NCI-H2081 (cell line): Measurements from ENCODE around the gene PLOD2.
A peak's percentile ranks its signal among the peaks of the same experiment; 100 is the strongest.

Experiments used
- DNase-seq, 2 experiments: peaks; one replicate each; lab custom pipeline; 2025; lab: John Stamatoyannopoulos, UW

PLOD2 gene

GRCh38 chr3:146166415-146166821, 5.4 kb upstream of the PLOD2 start:
- no peak for DNase-seq

- no peak for DNase-seq
Observed at GRCh38 chr3:146165877-146166276, 4.9 kb upstream of the PLOD2 start.

GRCh38 chr3:146164971-146165769, 4.2 kb upstream of the PLOD2 start:
- DNase-seq = no peak

DNA sequence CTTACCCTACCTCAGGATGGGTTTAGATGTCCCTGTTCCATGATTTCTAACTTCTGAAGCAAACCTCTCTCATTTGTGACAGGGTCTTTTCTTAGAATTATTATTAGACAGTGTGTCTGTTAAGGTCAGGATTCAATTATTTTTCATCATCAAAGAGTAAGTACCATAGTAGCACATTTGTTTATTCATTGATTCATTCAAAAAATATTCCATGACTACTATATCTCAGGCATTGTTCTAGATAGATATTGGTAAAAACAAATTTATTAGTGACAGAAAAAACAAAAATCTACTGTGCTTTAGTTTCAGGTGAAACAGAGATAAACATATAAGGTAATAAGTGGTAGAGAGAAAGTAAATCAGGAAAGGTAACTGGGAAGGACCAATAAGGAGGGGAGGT, 3.5 kb upstream of the PLOD2 start:
- no peak for DNase-seq

- no peak for DNase-seq
Observed at GRCh38 chr3:146164071-146164470, 3.1 kb upstream of the PLOD2 start.

GRCh38 chr3:146163584-146163983, 2.6 kb upstream of the PLOD2 start:
- DNase-seq = no peak

- DNase-seq = no peak
Observed at GRCh38 chr3:146162561-146162960, 1.6 kb upstream of the PLOD2 start.

GRCh38 chr3:146161663-146162002, 649 bp upstream of the PLOD2 start:
- peak; percentile 25 to 60 for DNase-seq

GRCh38 chr3:146160321-146160963, 542 bp downstream of the PLOD2 start:
- DNase-seq = peak; percentile 86 to 92

- no peak for DNase-seq
Observed at GRCh38 chr3:146159616-146160320, 1.2 kb downstream of the PLOD2 start.

DNA sequence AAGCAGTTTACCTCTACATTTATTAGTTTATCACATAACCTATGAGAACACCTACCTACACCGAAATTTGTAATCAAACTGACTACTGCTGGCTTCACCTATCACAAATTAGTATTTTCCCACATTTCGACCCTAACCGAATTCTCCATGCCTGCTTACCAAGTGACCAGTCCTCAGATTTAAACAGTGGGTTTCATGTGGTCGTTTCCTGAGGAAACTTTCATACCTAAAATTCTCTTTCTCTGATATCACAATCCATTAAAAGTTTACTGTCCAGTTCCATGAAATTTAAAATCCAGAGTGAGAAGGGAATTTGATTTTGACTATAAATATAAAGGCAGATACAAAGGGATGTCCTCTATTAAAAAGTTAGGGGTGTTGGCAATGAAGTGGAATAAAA, 1.9 kb downstream of the PLOD2 start:
- DNase-seq = no peak

DNA sequence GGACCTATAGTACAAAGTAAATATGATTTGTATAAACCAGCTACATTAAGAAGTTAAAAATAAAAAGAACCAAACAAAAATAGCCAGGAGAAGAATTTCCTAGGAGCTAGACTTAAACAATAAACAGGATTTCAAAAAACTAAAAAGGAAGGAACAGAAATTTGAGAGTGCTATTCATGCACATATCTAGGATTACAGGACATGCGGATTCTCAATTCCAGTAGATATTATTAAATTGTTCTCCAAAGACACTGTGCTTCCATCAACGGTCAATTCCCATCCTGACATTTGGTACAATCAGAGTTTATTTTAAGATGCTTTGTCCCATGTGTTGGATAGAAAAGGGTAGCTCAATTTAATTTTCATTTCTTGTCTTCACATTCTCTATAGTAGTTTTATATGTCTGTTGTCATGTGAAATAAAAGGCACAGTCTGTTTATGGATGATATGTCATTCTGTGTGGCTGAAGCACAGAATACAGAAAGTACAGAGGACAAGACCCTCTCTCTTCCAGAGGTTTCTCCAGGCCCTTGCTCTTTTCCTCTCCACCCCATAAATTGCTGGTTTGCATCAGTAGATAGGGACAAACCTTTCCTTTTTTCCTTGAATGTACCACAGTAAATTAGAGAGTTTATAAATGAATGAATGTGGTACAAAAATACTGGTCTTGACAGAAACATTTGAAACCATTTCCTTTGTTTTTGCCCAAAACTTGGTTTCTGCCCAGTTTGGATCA, 3.5 kb downstream of the PLOD2 start:
- DNase-seq = no peak

- no peak for DNase-seq
Observed at GRCh38 chr3:146156666-146157314, 4.2 kb downstream of the PLOD2 start.

- peak in 1 of 2 experiments; percentile 71 for DNase-seq
Observed at GRCh38 chr3:146156095-146156494, 4.9 kb downstream of the PLOD2 start.

DNA sequence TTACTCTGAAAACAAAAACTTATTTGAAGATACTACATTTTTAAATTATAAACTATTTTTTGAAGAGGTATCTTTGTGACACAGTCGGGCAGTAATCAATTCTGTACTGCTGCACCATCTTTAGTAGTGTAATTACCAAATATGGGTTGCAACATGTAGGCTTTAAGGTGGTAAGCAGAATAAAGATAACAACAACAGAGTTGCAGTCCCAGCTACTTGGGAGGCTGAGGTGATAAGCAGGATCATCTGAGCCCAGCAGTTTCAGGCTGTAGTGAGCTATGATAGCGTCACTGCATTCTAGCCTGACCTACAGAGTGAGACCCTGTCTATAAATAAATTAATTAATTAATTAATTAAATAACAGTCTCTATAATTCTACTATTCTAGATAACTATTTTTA, 6.0 kb downstream of the PLOD2 start:
- DNase-seq = no peak

DNA sequence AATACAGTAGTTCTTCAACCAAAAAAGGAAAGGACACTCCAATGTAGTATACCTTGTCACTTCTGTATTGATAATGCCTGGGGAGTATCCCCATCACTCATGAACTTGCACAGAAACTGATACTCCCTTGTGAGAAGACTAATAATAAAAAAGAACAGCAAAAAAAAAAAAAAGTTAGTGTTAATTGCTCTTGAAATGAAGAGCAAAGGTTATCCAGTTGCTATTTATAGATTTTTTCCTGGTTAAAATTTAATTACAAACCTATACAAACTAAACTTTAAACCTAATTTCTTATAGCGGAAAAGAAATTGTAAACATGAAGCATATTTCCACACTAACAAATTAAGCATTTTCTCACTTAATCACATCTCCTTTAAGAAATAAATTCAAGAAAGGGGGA, 6.7 kb downstream of the PLOD2 start:
- DNase-seq = no peak

GRCh38 chr3:146153429-146153828, 7.6 kb downstream of the PLOD2 start:
- DNase-seq = no peak

GRCh38 chr3:146152834-146153233, 8.2 kb downstream of the PLOD2 start:
- DNase-seq = no peak

DNA sequence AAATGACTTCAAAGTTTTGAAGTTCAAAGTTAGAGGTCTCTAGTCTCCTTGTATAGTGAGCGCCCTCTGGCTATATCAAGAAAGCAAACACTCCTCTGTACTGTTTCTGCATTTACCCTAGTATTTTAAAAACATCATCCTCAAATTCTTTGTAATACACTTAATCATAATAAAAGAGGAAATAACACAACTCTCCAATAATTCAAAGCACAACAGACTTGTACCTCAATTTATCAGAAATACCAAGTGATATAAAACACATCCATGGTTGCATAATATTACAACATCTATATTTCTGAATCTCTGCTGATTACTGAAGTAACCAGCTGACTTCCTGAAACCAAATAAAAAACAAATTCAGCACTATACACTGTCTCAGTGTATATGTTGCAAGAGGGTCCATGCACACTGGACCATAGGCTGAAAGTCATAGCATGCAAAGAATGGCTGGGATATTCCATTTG, 12.5 kb downstream of the PLOD2 start:
- no peak for DNase-seq

DNA sequence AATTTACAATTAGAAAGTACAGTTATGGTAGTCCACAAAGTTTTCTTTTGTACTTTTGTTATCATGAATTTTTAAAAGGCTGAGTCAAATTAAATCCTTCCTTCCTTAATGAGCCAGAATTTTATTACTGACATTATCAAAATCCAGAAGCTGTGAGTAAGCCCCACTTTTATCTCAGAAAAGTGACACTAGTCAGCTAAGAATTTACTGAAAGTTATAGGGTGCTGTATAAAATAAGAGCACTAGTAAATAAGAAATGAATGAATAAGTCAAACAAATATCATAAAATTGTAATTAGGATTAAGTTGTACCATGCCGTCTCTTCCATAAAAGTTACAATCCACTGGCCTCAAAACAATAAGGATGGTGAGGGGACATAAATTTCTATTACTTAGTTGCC, 15.3 kb downstream of the PLOD2 start:
- DNase-seq = no peak

DNA sequence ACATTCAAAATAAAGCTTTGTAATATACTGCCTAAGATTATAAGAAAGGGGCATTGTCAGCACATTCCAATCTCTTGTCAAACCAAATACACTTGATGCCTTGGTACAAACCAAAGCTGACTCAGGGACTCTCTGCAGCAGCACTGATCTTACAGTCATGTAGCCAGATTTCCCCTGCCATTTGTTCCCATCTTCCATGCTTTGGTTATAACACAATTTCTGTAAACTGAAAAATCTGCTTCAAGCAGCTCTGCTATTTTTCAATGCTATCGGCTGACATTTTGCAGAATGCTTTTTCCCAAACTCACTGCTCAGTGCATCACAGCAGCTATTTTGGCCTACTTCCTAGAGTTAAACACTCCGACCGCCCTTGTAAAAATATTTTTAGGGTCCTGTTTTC, 18.2 kb downstream of the PLOD2 start:
- no peak for DNase-seq

DNA sequence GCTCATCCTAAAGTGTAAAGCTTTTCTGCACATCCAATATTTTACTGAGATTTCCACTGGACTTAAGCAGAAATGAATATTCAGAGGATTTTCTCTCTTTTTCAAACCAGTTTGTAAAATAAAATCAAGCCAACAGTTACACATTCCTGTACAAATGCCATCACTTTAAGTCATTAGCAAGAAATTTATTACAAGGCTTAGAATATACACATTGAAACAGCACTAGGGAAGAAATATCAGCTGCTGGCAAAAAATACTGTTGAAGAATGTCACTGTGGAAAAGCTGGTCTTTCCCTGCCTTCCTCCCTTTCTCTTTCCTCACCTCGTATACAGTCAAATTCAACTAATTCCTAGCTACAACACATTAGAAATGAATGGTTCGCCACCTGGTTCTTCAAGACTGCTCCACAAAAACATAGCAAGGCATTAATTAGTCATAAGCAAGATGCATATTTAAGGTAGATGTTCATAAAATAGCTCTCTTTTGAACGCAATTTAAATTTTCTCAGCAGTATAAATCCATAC, 21.3 kb downstream of the PLOD2 start:
- DNase-seq = no peak
